ENCODE results near the gene CNTNAP2.
A peak's percentile ranks its signal among the peaks of the same experiment; 100 is the strongest.

CNTNAP2 gene

DNA sequence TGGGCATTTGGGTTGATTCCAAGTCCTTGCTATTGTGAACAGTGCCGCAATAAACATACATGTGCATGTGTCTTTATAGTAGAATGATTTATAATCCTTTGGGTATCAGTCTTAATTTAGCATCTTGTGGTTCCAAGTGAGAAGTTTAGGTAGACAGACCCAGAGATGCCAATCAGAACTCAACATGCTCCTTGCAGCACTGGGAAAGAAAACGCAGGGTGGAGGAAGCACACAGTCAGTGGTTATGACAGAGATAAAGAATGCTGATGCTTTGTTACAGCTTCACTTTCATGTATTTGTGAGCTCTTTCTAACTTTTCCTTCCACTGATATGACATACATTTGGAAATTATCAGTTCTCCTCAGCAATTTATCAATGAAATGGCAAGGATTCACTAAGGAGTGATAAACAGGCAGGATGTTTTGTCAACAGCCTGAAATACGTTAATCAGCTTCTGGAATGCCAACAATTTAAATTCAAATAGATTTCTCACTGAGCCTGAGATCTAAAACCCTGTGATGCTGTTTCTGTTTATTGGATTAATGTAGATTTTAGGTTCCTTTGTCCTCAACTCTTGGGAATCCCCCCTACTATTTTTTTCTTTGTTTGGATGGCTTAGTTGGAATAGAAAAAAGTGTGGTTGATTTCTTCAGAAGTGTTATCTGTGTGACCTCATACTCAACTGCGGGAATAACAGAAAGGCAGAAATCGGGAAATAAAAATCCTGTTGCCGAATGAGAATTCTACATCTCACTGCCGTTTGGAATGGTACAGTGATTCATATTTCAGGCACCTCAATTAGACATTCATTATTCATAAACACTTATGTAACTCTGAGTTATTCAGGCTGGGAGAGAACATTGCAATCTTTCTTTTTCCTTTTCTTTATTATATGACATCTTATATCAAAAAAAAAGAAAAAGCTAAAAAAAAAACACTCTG is 675.0 kb downstream of the CNTNAP2 start:
- DNase-seq: no peak

DNA sequence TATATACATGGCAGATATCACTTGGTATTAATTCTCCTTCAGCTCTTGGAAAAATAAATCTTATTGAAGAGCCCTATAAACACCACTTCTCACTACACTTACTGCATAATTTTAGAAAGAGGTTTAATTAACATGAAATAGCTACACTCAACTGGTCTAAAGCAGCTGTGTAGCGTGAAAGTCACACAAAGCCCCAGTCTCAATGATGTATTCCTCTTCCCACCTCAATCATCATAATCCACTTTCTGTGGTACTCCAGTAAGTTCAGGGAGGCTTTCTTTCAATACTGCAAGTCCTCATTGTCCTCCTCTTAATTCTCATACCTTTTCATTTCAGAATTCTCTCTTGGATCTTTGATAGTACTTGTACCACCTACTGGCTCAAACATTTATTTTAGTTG is 688.0 kb downstream of the CNTNAP2 start:
- DNase-seq: no peak

DNA sequence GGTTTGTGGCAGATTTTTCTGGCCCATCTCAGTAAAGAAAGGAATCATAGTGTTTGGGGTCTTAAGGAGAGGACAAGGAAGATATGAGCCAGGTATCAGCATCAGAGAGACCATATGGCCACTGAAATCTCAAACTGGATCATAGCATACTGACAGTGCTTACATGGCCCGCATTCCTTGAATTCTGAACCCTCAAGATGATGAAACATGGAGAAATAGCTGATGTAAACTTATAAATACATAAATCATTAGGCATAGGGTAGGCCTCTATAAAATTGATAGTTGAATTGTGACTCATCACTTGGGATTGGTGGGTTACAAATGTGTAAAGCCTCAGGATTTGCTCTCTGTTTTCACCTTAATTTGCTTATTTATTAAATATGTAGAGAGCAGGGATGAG is 688.5 kb downstream of the CNTNAP2 start:
- no peak for DNase-seq

DNA sequence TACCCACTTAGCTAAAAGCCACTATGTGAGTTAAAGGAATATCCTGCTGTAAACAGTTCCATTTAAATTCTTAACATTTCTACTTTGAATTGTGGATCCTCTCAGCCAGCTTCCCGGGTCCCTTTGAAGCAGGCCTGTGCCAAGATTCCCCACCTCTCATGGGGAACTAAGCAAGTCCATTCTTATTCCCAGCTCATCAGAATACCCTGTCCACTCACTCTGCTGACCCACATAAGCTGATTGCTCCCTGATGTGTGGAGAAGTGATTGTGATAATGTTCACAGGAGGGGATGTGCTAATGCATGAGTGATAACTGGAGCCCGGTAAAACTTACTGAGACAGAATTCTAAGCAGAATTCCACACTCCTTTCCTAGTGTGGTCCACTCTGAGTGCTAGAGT is 709.7 kb downstream of the CNTNAP2 start:
- DNase-seq: peak in 1 of 2 experiments; percentile 33

DNA sequence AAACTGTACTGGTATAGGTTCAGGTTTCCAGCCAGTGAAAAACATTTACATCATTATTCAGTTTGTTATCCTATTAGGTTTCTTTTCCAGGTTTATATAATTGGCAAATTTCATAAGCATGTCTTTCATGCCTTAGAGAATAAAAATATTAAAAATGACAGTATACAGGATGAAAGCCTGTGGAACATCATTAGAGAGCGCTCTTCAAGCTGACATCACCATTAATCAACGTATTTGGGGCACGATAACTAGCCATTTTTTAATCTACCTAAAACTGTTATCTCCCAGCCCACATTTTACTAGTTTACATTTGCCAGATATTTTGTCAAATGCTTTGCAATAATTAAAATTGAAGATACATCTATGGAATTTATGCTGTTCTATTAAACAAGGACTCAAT is 714.1 kb downstream of the CNTNAP2 start:
- DNase-seq: no peak

DNA sequence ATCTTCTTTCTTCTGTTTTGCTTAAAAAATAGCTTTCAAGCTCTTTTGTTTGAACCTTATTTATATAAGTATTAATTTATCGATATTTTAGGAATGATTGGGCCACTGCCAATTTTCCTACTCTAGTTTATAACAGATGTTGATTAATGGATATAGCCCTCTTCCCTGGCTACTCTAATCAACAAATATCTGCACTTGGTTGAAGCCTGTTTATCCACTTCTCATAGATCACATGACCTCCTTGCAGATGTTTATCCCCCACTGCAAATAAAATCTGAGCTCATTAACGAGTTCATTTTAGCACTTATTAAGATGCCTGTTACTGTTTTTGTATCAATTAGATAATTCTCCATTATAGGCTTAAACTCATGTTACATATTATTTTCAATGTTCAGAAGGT is 715.3 kb downstream of the CNTNAP2 start:
- DNase-seq: no peak

DNA sequence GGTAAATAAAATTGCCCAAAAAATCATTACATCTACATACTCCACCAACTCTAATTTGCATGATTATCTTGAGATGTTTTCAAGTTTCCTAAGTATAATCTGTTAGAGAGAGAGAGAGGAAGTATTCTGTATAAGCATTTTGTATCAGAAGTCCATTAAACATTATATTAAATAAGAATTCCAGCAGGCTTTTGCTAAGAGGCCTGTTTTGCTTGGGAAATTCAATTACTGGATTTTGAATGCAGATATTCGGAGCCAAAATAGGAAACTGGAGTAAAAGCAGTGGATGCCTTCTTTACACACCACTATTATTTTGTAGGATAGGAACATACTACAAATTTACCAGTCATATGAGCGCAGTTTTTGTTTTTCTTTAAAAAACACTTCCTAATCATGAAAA is 727.8 kb downstream of the CNTNAP2 start:
- DNase-seq: no peak

DNA sequence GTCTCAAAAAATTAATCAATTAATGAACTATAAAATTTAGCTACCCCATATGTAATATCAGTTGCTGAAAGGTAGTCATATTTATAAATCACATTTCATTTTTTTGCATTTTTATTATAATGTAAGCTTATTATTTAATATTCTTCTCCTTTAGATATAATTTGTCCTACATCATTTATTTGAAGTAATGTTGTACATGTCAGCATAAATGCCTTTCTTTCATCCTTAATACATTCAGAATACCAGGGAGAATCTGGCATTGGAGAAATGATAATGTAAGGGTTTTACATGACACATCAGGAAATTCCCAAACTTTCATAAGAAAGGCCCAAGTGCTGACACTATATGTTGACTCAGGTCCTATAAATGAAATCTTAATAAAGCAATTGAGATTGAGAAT is 742.1 kb downstream of the CNTNAP2 start:
- no peak for DNase-seq

DNA sequence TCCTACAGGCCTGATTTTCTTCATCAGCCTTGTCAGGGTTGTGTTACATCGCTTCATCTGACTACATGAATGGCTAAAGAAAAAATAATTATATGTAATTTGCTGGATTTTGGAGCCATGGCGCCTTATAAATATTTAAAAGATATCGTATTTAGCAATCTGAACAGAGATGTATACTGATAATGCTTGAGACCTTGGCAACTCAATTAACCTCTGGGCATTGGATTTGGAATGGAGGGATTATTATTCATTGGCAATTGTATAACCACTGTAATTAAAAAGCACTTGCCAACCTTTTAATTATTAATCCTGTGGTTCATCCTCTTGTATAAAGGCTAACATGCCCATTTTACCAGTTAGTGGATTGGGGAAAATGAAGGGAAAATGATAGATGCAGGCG is 745.1 kb downstream of the CNTNAP2 start:
- DNase-seq: no peak

DNA sequence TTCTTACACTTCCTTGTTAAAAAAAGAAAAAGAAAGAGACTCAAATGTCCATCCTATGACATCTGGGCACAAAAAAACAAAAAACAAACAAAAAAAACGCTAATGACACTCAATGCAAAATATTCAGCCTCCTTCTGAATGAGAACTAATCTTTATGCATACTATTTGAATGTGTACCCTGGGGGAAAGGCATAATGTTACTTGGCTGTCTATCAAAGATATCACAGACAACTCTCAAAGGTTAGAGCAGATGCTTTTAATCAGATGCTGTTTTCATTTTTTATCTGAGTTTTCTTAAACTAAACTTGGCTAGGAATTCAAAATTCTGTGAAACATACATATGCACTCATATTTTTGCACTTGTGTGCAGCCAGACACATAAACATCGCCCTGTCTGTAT is 745.8 kb downstream of the CNTNAP2 start:
- DNase-seq: peak; percentile 75 to 84

DNA sequence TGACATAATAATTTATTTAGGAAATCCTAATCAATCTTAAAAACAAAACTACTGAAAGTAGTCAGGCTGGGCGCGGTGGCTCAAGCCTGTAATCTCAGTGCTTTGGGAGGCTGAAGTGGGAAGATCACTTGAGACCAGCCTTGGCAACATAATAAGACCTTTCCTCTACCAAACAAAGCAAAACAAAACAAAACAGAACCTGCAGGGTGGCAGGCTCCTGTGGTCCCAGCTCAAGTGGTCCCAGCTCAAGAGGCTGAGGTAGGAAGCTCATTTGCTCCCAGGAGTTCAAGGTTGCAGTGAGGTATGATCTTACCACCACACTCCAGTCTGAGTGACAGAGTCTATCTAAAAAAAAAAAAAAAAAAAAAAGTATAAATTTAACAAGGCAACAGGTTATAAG is 748.0 kb downstream of the CNTNAP2 start:
- DNase-seq: no peak

DNA sequence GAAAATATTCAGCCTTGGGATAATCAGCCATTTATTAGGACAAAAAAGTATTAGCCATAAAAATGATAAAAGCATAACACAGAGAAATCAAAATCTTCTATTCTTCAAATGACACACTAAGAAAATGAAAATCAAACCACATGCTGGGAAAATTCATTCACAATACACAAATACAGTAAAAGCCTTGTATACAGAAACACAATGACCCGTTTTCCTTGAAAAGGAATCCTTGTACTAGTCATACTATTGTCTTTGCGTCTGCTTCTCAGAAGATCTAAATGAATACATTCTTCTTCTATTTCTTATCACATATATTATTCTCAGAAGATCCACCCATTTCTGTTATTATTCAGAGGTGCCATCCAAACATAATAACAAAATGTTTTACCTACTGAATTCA is 749.1 kb downstream of the CNTNAP2 start:
- no peak for DNase-seq

DNA sequence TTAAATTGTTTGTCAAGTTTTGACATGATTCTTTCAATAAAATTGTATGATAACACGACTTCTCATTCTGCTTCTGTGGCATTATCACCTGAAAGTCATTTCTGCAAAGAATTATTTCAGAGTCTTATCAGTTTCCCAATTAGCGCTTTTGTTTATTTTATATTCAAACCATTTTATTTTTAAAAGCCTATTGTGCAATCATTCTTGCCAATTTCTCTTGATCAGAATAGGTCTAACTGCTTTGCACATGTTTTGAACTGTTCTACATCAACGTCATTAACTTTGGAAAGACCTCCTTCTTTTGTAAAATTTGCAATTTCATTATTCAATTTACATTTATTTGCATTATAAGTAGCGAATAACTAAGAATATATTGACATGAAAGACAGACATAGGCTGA is 758.1 kb downstream of the CNTNAP2 start:
- DNase-seq: peak; percentile 30 to 48

DNA sequence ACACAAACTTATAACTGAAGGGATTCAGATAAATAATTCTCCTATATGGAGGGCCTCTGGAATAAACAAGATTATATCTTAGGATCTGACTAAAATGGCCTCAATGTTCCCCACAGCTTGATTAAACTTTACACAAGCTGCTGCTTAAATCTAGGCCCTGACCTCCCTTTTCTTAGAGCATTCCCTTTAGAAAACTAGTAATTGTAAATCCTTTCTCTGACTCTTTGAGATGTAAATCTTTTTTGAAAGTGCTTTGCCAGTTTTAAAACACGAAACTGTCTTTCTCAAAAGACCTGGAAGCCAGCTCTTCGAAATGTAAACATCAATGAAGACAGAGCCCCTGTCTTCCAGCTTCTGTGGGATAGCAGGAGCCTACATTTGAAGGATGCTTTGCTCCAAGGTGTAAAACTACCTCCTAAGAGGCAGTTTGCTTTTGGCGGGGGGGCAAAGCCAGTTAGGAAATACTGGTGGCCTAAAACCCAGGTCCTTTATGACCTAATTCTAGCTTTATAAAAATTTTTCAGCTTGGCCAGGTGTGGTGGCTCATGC is 758.7 kb downstream of the CNTNAP2 start:
- no peak for DNase-seq

DNA sequence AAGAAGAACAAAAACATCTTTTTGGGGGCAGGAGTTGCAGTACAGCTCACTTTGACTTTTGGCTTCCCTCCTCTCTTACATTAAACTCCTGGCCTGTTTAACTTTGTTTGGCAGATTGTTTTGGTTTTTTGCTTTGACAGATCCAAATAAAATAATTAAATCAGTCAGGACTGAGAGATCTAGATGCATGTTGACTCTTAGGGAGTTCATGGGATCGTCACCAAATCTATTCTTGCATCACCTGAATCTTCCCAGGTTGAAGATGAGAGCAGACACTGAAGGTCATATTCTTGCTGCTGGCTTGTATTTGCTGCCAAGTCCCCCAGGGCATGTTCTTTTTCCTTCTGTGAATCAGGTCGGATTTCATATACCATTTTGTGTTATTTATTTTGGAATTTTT is 759.4 kb downstream of the CNTNAP2 start:
- no peak for DNase-seq

DNA sequence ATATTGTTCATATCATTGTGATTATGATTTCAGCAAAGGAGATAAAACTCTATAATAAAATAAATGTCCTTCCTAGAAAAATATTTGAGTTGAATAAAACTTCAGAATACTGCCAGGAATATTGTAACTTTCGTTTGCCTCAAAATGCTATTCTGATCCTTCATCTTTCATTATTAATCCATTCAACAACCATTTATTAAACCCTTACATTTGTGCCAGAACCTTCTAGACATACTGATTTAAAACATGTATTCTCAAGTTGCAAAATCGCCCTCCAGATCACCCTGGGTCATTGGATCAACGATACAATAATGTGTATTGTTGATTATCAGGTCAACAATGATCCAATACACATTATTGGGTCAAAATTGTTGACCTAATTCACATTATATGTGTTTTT is 759.8 kb downstream of the CNTNAP2 start:
- DNase-seq: no peak

DNA sequence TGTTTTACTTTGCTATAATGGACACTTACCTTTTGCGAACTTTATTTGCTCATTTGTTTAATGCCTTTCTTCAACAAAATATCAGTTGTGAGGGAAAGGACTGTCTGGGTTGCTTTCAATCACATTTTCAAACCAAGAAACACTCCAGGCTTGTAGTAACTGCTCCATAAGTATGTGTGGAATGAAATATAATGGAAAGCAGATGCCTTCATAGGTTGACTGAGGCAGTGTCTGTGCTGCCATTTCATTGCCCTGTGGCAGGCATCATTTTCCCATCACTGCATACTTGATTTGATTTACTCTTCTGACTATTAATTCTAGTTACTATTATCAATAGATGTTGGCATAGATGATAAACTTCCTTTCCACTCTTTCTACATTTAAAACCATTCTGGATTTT is 762.3 kb downstream of the CNTNAP2 start:
- no peak for DNase-seq

DNA sequence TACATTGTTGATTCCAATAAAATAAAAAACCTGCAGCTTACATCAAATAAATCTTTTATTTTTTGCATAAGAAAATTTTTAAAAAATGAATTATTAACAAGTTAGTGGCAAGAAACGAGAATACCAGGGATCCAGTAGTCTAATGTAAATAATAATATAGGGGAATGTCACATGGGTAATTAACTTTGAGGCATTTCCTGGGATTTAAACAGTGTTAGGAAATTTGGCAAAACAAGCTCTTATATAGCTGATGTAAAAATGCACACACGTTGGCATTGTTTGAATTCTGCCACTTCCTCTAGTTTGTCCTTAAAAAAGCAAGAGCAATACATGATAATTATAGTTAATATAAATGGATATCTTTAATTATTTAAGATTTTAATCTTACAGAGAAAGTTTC is 768.6 kb downstream of the CNTNAP2 start:
- DNase-seq: no peak

DNA sequence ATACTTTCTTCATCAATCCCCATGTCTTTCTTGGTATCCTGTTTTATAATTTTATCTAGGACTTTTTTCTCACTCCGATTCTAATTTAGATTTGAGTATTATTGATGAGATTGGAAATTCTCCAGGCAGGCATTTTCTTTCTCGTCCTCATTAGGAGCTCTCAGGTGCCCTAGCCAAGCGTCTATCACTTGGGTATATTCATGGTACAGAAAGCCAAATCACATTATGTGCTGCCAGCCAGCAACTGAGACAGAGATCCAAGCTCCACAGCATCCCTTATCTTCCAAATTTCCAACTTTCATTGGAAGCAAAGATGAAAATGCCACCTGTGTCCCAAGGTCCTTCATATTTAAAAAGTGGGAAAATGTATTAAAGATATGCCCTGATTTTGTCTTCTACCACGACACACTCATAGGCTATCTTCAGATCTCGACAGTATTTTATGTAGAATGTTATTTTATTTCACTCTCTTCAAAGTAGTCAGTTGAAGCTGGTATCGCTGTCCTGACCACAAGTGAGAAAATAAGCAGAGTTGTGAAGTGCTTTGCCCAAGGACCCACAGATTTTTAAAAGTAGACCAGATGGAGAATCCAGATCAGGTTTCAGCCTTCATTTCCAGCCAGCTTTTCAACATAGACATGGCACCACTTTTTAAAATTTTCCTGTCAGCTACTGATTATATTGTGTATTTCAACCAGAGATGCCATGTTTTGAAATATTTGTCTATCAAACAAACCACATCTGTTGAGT is 773.4 kb downstream of the CNTNAP2 start:
- no peak for DNase-seq

DNA sequence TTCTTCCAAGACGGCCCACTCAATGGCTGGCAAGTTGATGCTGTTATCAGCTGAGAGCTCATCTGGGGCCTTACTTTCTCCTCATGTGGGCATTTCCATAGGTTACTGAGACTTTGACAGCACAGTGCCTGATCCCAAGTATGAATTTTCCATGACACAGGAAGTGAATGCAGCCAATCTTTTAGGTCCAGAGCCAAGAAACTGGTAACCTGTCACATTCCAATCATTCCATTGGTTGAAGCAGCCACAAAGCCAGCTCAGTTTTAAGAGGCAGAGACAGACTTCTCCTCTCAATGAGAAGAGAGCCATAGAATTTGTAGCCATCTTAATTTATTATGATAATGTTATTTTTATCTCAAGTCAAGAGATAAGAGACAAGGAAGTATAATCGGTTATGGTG is 775.5 kb downstream of the CNTNAP2 start:
- DNase-seq: no peak

DNA sequence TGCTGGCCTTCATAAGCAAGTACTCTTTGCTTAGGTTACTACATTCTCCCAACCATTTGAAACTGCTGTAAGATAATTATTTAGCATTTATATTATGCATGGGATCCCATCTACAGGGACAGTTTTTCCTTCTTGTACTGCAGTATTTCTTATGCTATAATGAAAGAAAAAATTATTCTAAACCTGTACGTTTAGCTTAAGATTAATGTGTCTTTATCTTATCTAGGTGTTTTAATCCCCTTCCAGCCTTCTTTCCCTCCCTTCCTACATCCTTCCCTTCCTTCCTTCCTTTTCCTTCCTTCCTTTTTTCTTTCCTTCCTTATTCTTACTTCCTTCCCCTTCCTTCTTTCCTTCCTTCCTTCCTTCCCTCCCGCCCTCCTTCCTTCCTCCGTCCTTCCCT is 778.3 kb downstream of the CNTNAP2 start:
- DNase-seq: no peak

DNA sequence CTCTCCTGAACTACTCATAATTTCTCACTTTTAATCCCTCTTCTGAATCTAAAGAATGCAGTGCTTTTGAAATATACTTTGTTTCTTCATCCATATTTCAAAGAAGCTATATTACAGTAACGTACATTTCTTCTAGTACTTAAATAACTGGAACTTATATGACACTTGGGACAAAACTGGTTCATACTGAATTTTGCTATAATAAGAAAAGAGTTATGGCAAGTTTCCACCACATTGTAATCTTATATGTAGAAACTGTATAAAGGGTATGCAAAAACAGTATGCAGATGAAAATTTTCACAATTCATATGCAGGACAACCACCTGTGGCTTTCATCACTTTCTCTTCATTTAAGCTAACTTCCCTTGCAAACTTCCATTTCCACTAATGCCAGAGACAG is 785.7 kb downstream of the CNTNAP2 start:
- DNase-seq: no peak

DNA sequence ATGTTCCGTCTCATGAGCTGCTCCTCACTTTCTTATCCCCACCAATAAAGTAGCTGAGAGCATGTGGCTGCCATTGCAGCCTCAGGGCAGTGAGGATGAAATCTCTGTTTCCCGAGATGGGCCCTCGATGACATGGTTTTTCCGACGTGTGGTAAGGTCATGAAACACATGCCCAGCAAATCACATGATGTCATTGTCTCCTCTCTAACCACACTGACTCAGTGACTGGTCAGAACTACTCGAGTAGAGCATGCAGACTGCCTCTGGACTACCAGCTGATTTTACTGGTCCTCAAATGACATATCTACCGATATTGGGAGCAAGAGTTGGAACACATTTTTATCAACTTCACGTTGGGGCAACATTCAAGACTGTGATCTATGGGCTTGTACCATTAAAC is 786.1 kb downstream of the CNTNAP2 start:
- DNase-seq: no peak

DNA sequence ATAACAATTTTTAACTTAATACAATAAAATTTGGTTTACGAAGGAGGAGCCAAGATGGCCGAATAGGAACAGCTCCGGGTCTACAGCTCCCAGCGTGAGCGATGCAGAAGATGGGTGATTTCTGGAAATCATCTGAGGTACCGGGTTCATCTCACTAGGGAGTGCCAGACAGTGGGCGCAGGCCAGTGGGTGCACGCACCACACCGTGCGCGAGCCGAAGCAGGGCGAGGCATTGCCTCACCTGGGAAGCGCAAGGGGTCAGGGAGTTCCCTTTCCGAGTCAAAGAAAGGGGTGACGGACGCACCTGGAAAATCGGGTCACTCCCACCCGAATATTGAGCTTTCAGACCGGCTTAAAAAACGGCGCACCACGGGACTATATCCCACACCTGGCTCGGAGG is 789.1 kb downstream of the CNTNAP2 start:
- DNase-seq: peak in 1 of 2 experiments; percentile 12
